Endodermal cell (in vitro differentiated cells): Measurements from ENCODE around the gene GUCD1. TPM values are rescaled to one million over a fixed set of nuclear protein-coding genes. Genes with fewer than 3 reads are reported as not detected.
A peak's percentile ranks its signal among the peaks of the same experiment; 100 is the strongest.

Experiments used
- DNase-seq: peaks from one replicate; pipeline ENCODE4 v3.0.0-alpha.2; 2017
- H3K27ac ChIP-seq: 2 replicates; pipeline ENCODE4 v1.5.1; 2013; ENCODE audit warnings: mild to moderate bottlenecking, low read depth, low read length, moderate library complexity
- H3K27me3 ChIP-seq: 2 replicates; pipeline ENCODE4 v1.6.1; 2013; ENCODE audit warnings: mild to moderate bottlenecking, low read length, moderate library complexity; ENCODE audit not compliant: insufficient read depth, control insufficient read depth, poor library complexity, severe bottlenecking
- H3K36me3 ChIP-seq: 2 replicates; pipeline ENCODE4 v1.7.0; 2013; ENCODE audit warnings: mild to moderate bottlenecking, low read length, moderate library complexity; ENCODE audit not compliant: control insufficient read depth, insufficient read depth
- H3K4me1 ChIP-seq: one replicate; pipeline ENCODE4 v1.7.0; 2013; ENCODE audit warnings: low read length; ENCODE audit not compliant: control insufficient read depth, insufficient read depth
- H3K4me3 ChIP-seq: 2 replicates; pipeline ENCODE4 v1.5.1; 2013; ENCODE audit warnings: mild to moderate bottlenecking, low read length, moderate library complexity
- H3K9ac ChIP-seq: 2 replicates; pipeline ENCODE4 v1.6.1; 2013; ENCODE audit warnings: mild to moderate bottlenecking, low read length, moderate library complexity; ENCODE audit not compliant: poor library complexity, severe bottlenecking; ENCODE audit errors: extremely low read depth
- H3K9me3 ChIP-seq: 2 replicates; pipeline ENCODE4 v1.6.1; 2013; ENCODE audit warnings: mild to moderate bottlenecking, low read length, moderate library complexity; ENCODE audit not compliant: control insufficient read depth
- H3K27ac Mint-ChIP-seq: 2 replicates; pipeline ENCODE4 v1.8.0; 2020; ENCODE audit warnings: mixed read lengths
- H3K27me3 Mint-ChIP-seq: 2 replicates; pipeline ENCODE4 v1.8.0; 2021; ENCODE audit warnings: mild to moderate bottlenecking, mixed read lengths; ENCODE audit not compliant: insufficient read depth
- H3K36me3 Mint-ChIP-seq: 2 replicates; pipeline ENCODE4 v1.8.0; 2020; ENCODE audit warnings: low read depth, mixed read lengths
- H3K4me1 Mint-ChIP-seq: 2 replicates; pipeline ENCODE4 v1.8.0; 2020; ENCODE audit warnings: mixed read lengths
- H3K4me3 Mint-ChIP-seq: 2 replicates; pipeline ENCODE4 v1.8.0; 2020; ENCODE audit warnings: mild to moderate bottlenecking, moderate library complexity, mixed read lengths
- H3K9me3 Mint-ChIP-seq: 2 replicates; pipeline ENCODE4 v1.8.0; 2020; ENCODE audit warnings: mild to moderate bottlenecking, mixed read lengths
- WGBS, 2 experiments: methylation state at CpG; one replicate each; pipeline versions ENCODE4 v1.1.5 to v1.1.7; 2013; ENCODE audit warnings: missing lambda C conversion rate in 2 of 2, mixed read lengths in 1 of 2; ENCODE audit not compliant: insufficient coverage in 1 of 2, insufficient read length in 1 of 2; 5-methylcytosine and 5-hydroxymethylcytosine counted together
- total RNA-seq, 2 donors: library from RNA; stranded (reverse); fragmentation: NEBNext Ultra II Directional in 1 of 2; extraction: Animal tissue kit (Norgen Biotek cat#: 25700) in 1 of 2; gene quantifications; 2 replicates in 1 of 2; 3 replicates in 1 of 2; pipeline ENCODE4 v1.2.1, GENCODE V29; 2021
- TF ChIP-seq, protein P1 (sequence below): fragments of 200-600 bp; sonication (generic); conservative IDR thresholded peaks from 2 replicates; pipeline ENCODE4 v1.5.0; 2021; ENCODE audit warnings: antibody characterized with exemption, mild to moderate bottlenecking

GUCD1 gene
- total RNA-seq, 2 donors from 2014 or later: 64.7 to 73.6 TPM

- Histone ChIP-seq H3K4me3 (no peak overlapping the region), H3K9me3 (no peaks in the 10 kb centered on the region), H3K4me1 (no peaks in the 10 kb centered on the region), H3K36me3 (peaks cover 22% of the 10 kb centered on the region), H3K27me3 (no peaks in the 10 kb centered on the region), H3K27ac (no peak overlapping the region), H3K9ac (no peak overlapping the region)
- H3K27me3 Mint-ChIP-seq: no peaks in the 10 kb centered on the region
- H3K4me1 Mint-ChIP-seq: peaks cover 15% of the 10 kb centered on the region
- no peaks in the 10 kb centered on the region for H3K9me3 Mint-ChIP-seq
- no peak overlapping the region for H3K4me3 Mint-ChIP-seq
- TF ChIP-seq, protein P1, sequence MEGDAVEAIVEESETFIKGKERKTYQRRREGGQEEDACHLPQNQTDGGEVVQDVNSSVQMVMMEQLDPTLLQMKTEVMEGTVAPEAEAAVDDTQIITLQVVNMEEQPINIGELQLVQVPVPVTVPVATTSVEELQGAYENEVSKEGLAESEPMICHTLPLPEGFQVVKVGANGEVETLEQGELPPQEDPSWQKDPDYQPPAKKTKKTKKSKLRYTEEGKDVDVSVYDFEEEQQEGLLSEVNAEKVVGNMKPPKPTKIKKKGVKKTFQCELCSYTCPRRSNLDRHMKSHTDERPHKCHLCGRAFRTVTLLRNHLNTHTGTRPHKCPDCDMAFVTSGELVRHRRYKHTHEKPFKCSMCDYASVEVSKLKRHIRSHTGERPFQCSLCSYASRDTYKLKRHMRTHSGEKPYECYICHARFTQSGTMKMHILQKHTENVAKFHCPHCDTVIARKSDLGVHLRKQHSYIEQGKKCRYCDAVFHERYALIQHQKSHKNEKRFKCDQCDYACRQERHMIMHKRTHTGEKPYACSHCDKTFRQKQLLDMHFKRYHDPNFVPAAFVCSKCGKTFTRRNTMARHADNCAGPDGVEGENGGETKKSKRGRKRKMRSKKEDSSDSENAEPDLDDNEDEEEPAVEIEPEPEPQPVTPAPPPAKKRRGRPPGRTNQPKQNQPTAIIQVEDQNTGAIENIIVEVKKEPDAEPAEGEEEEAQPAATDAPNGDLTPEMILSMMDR: no peak
- peaks cover 31% of the 10 kb centered on the region for H3K36me3 Mint-ChIP-seq
- peak overlapping the region; percentile 46 for H3K27ac Mint-ChIP-seq
- WGBS, 2 experiments: 95 to 98% methylated on average over 3 to 6 of the region's 6 CpGs
- DNase-seq: no peak
These were observed 4.0 kb downstream of the GUCD1 start for GRCh38 chr22:24550902-24551435.

- Histone ChIP-seq H3K9me3 (no peaks in the 10 kb centered on the region), H3K27me3 (no peaks in the 10 kb centered on the region), H3K4me3 (no peak overlapping the region), H3K9ac (no peak overlapping the region), H3K27ac (no peak overlapping the region), H3K36me3 (peaks cover 22% of the 10 kb centered on the region), H3K4me1 (no peaks in the 10 kb centered on the region)
- peak overlapping the region; percentile 46 for H3K27ac Mint-ChIP-seq
- H3K27me3 Mint-ChIP-seq: no peaks in the 10 kb centered on the region
- WGBS, 2 experiments: 97 to 98% methylated on average over 6 to 8 of the region's 8 CpGs
- TF ChIP-seq, protein P1: no peak
- H3K36me3 Mint-ChIP-seq: peaks cover 31% of the 10 kb centered on the region
- H3K9me3 Mint-ChIP-seq: no peaks in the 10 kb centered on the region
- peaks cover 15% of the 10 kb centered on the region for H3K4me1 Mint-ChIP-seq
- no peak for DNase-seq
- no peak overlapping the region for H3K4me3 Mint-ChIP-seq
These were observed 4.7 kb downstream of the GUCD1 start for GRCh38 chr22:24550028-24550901.

GRCh38 chr22:24548812-24549211 lies 6.1 kb downstream of the GUCD1 start:
- Mint-ChIP-seq H3K27ac (peak overlapping the region; percentile 66), H3K4me3 (no peak overlapping the region), H3K4me1 (peaks cover 9% of the 10 kb centered on the region), H3K9me3 (no peaks in the 10 kb centered on the region), H3K27me3 (no peaks in the 10 kb centered on the region), H3K36me3 (peaks cover 36% of the 10 kb centered on the region)
- H3K9me3 ChIP-seq: no peaks in the 10 kb centered on the region
- no peaks in the 10 kb centered on the region for H3K27me3 ChIP-seq
- no peak for DNase-seq
- no peak overlapping the region for H3K9ac ChIP-seq
- WGBS, 2 experiments: 93 to 96% methylated on average over 3 to 4 of the region's 4 CpGs
- H3K27ac ChIP-seq: no peak overlapping the region
- TF ChIP-seq, protein P1: no peak
- peaks cover 30% of the 10 kb centered on the region for H3K36me3 ChIP-seq
- H3K4me3 ChIP-seq: no peak overlapping the region
- no peaks in the 10 kb centered on the region for H3K4me1 ChIP-seq
